K562 (cell line): ENCODE data around the gene PALLD. TPM values are rescaled to one million over a fixed set of nuclear protein-coding genes. Genes with fewer than 3 reads are reported as not detected.

ENCODE experiments used
- CCAR2 ChIP-seq: fragments of 200-400 bp; formaldehyde crosslinking; IDR thresholded peaks from 2 replicates; pipeline ENCODE4 v1.6.1; 2017; ENCODE audit warnings: mild to moderate bottlenecking, low read depth, low read length
- CHD2 ChIP-seq: IDR thresholded peaks from 2 replicates; pipeline ENCODE4 v1.6.1; 2011; ENCODE audit warnings: low read depth, low read length
- CXXC5 ChIP-seq: fragments of 250-450 bp; sonication (Bioruptor Pico); IDR thresholded peaks from 2 replicates; pipeline ENCODE4 v1.8.0; 2022; ENCODE audit warnings: inconsistent platforms, mild to moderate bottlenecking, moderate library complexity
- FOXJ2 ChIP-seq: fragments of 200-800 bp; sonication (Bioruptor generic); IDR thresholded peaks from 2 replicates; pipeline ENCODE4 v1.6.1; 2016; ENCODE audit warnings: missing genetic modification characterization, missing compliant biosample characterization
- GABPA ChIP-seq: fragments of 200-800 bp; sonication (Bioruptor generic); conservative IDR thresholded peaks from 2 replicates; pipeline ENCODE4 v1.6.1; 2016; ENCODE audit warnings: low read depth, missing genetic modification characterization, missing compliant biosample characterization
- ILF3 ChIP-seq: fragments of 450-650 bp; IDR thresholded peaks from 2 replicates; pipeline ENCODE4 v1.6.1; 2018; ENCODE audit warnings: antibody characterized with exemption, mild to moderate bottlenecking, moderate library complexity, borderline replicate concordance
- MEF2D ChIP-seq: conservative IDR thresholded peaks from 2 replicates; pipeline ENCODE4 v1.6.1; 2016; ENCODE audit warnings: low read depth, missing genetic modification characterization, missing compliant biosample characterization
- MGA ChIP-seq: fragments of 450-650 bp; IDR thresholded peaks from 2 replicates; pipeline ENCODE4 v1.6.1; 2016; ENCODE audit warnings: mild to moderate bottlenecking, moderate library complexity
- PCBP1 ChIP-seq: fragments of 200-400 bp; formaldehyde crosslinking; IDR thresholded peaks from 2 replicates; pipeline ENCODE4 v1.6.1; 2018; ENCODE audit warnings: mild to moderate bottlenecking, low read depth, low read length; ENCODE audit not compliant: poor library complexity, severe bottlenecking
- PHF8 ChIP-seq: fragments of 200-600 bp; sonication (generic); IDR thresholded peaks from 2 replicates; pipeline ENCODE4 v1.6.1; 2012; ENCODE audit warnings: mixed run types, mild to moderate bottlenecking, inconsistent platforms, low read length, moderate library complexity, borderline replicate concordance
- SFPQ ChIP-seq: fragments of 200-400 bp; formaldehyde crosslinking; IDR thresholded peaks from 2 replicates; pipeline ENCODE4 v1.6.1; 2017; ENCODE audit warnings: mild to moderate bottlenecking, low read depth, low read length, moderate library complexity
- SIN3B ChIP-seq: fragments of 450-650 bp; IDR thresholded peaks from 2 replicates; pipeline ENCODE4 v1.6.1; 2017; ENCODE audit warnings: low read depth, mild to moderate bottlenecking, moderate library complexity
- SREBF2 ChIP-seq: sonication (generic); formaldehyde crosslinking; IDR thresholded peaks from 2 replicates; pipeline ENCODE4 v1.4.0; 2020; ENCODE audit warnings: mild to moderate bottlenecking, missing genetic modification reagents
- SRSF7 ChIP-seq: fragments of 200-400 bp; formaldehyde crosslinking; optimal IDR thresholded peaks from 2 replicates; pipeline ENCODE3; 2017; ENCODE audit warnings: mild to moderate bottlenecking, low read depth, low read length
- polyA plus RNA-seq, 8 experiments: library from polyadenylated mRNA; depleted of rRNA in 4 of 8; stranded (reverse) in 5 of 8; unstranded in 3 of 8; fragments of >200 nt; fragmentation: Nextera tagmentation in 2 of 8; fragmentation: Illumina TruSeq in 1 of 8; extraction: Ambion mirVana in 2 of 8; extraction: Trizol in 1 of 8; gene quantifications; 2 replicates each; pipeline versions ENCODE4 v1.2.1 to v1.2.3, GENCODE V29; 2011 to 2014; ENCODE audit warnings: inconsistent platforms in 1 of 8, missing spikeins in 1 of 8
- total RNA-seq, 7 experiments: library from RNA; depleted of rRNA in 6 of 7; stranded (reverse); fragments of >200 nt in 6 of 7; fragmentation: Illumina TruSeq in 2 of 7; extraction: Trizol in 2 of 7; gene quantifications; 2 replicates each; pipeline versions ENCODE4 v1.2.1 to v1.2.3, GENCODE V29; 2011 to 2021; ENCODE audit warnings: low replicate concordance in 1 of 7

PALLD gene
- total and polyA plus RNA-seq, 9 of the 15 experiments (the other 6 are each of a cell fraction or from before 2014, with no cell fraction given): 0.01 to 0.35 (median 0.06) TPM; not detected in 3

GRCh38 chr4:168536448-168536847 is 39.6 kb downstream of the PALLD start (continued):
- TF ChIP-seq MGA (peak; percentile 83), ILF3 (no peak), FOXJ2 (no peak), PCBP1 (no peak), SREBF2 (CRISPR knock-in tag) (no peak), SRSF7 (no peak), CCAR2 (no peak), PHF8 (0 out of 2 replicates have a peak, but pooled peaks have one; percentile 15), CXXC5 (CRISPR knock-in tag) (0 out of 2 replicates have a peak, but pooled peaks have one; percentile 29), CHD2 (peak; percentile 94), SFPQ (no peak), SIN3B (no peak), GABPA (tag) (no peak), MEF2D (0 out of 2 replicates have a peak, but pooled peaks have one; percentile 18)
